ENCODE results near the gene WNT7B. TPM values are rescaled to one million over a fixed set of nuclear protein-coding genes. Genes with fewer than 3 reads are reported as not detected.

WNT7B gene
- polyA plus RNA-seq, 4 donors: 0.19 to 16.6 (median 10.3) TPM

DNA sequence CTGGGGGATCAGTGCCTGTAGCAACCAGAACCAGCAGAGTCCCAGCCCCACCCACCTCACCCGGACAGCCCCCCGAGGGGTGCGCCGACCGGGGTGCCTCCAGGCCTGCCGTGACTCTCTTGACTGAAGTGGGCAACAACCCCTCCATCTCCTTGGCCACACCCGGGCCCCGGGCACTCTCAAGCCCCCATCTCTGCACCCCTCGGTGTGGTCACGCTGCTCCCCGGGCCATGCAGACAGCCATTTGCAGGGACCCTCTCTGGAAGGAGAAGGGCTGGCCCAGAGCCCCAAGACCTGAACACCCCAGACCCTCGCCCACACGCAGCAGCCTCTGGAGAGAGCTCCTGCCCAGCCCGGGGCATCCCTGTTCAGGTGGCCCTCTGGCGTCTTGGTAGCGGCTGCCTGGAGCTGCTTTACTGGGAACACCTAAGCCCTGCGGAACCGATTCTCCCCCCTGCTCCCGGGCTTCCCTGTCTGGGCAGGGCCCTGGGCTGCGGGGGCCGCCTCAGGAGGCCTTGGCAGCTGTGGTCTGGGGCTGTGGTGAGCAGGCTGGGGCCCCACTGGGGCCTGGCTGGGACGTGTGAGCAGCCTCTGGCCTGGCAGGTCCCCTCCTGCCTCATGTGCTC is 84.9 kb downstream of the WNT7B start:
- DNase-seq (ENCODE audit: low read depth in 4 of 4, low spot score in 3 of 4): no peak

- DNase-seq (ENCODE audit: low read depth in 4 of 4, low spot score in 3 of 4): no peak
Observed at GRCh38 chr22:45891471-45891995, 85.4 kb downstream of the WNT7B start.

- DNase-seq (ENCODE audit: low read depth in 4 of 4, low spot score in 3 of 4): no peak
Observed at GRCh38 chr22:45891021-45891421, 85.9 kb downstream of the WNT7B start.

- no peak for DNase-seq (ENCODE audit: low read depth in 4 of 4, low spot score in 3 of 4)
Observed at GRCh38 chr22:45890351-45890635, 86.7 kb downstream of the WNT7B start.

- no peak for DNase-seq (ENCODE audit: low read depth in 4 of 4, low spot score in 3 of 4)
Observed at GRCh38 chr22:45889539-45890350, 87.2 kb downstream of the WNT7B start.

GRCh38 chr22:45889093-45889538 is 87.8 kb downstream of the WNT7B start:
- no peak for DNase-seq (ENCODE audit: low read depth in 4 of 4, low spot score in 3 of 4)

- DNase-seq (ENCODE audit: low read depth in 4 of 4, low spot score in 3 of 4): no peak
Observed at GRCh38 chr22:45888221-45889092, 88.5 kb downstream of the WNT7B start.

DNA sequence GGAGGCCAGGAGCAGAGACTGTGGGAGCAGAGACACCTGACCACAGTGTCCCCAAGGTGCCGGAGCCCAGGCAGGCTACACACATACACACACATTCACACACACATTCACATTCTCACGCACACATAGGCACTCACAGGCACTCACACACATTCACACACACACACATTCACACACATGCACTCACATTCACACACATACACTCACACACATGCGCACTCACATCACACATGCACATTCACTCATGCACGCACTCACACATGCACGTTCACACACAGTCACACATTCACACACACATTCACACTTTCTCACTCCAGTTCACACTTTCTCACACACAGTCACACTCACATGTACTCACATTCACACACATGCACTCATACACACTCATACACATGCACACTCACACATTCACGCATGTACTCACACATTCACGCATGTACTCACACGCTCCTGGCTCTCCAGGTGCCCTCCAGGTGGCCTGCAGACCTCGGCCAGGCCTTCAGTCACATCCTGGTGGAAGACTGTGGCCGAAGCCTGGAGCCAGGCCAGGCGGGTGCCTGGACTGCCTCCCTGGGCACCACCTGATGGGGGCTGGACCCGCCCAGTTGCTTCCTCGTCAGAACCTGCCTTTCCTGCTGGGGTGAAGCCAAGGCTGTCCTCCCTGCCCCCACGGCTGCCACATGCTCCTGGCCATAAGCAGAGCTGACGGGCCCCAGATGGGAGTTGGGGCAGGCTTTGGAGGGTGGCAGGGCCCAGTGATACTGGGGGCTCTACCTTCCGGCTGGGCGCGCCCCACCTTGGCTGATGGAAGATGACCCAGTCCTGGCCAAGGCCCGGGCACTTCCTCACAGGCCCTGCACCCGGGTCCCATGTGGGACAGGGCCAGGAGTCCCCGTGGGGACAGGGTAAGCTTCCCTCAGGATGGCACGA is 89.5 kb downstream of the WNT7B start:
- no peak for DNase-seq (ENCODE audit: low read depth in 4 of 4, low spot score in 3 of 4)

GRCh38 chr22:45886540-45886939 is 90.4 kb downstream of the WNT7B start:
- no peak for DNase-seq (ENCODE audit: low read depth in 4 of 4, low spot score in 3 of 4)

GRCh38 chr22:45885941-45886395 is 91.0 kb downstream of the WNT7B start:
- no peak for DNase-seq (ENCODE audit: low read depth in 4 of 4, low spot score in 3 of 4)

- no peak for DNase-seq (ENCODE audit: low read depth in 4 of 4, low spot score in 3 of 4)
Observed at GRCh38 chr22:45885171-45885840, 91.7 kb downstream of the WNT7B start.

DNA sequence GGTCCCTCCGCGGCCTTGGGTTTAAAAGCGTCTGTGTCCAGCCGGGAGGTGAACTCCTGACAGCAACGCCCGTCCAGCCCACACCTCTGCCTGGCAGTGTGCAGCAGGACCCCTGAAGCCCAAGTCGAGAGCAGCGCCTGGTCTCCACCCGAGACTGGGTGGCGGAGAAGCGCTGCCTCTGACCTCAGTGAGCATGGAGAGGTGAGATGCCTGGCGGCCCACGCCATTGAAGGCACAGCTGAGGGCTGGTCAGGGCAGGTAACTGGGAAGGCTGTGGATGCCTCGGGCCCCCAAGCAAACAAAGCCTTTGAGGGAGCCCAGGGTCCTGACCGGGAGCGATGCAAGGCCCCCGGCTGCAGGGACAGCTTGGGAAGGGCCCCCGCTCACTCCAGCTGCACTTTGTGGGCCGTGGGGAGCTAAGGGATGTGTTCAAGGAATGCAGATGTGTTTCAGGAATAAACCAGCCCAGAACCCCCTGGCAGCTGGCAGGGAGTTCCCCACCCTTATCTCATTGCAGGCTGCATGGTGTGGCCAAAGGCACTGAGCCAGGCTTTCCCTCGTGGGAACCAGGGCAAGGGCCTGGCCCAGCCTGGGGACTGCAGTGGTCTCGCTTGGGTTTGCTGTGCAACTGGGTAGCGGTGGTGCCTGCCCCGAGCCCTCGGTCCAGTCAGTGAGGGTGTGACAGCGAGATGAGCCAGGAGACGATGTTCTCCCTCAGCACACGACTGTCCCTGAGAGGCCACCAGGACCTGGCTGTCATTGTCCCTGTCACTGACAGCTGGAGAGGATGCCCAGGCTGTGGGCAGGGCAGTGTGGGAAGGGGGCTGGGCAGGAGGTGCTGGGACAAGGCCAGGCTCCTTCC is 92.5 kb downstream of the WNT7B start:
- DNase-seq (ENCODE audit: low read depth in 4 of 4, low spot score in 3 of 4): no peak

DNA sequence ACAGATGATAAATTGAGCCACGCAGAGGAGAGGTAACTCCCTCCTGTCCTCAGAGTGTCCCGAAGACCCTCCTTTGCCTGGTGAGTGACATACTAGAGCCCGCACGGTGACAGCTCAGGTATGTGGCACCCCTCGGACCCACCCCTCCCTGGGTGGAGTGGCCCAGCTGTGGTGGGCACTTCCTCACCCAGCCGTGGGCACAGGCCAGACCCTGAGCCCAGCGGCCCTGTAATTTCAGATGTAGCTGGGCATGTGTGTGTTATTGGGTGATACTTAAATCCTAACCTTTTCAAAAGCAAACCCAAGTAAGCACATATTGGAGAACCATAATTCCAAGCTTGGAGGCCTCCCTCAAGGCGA is 93.2 kb downstream of the WNT7B start:
- no peak for DNase-seq (ENCODE audit: low read depth in 4 of 4, low spot score in 3 of 4)

GRCh38 chr22:45882881-45883810 is 93.8 kb downstream of the WNT7B start:
- DNase-seq (ENCODE audit: low read depth in 4 of 4, low spot score in 3 of 4): no peak

GRCh38 chr22:45881524-45881875 is 95.5 kb downstream of the WNT7B start:
- no peak for DNase-seq (ENCODE audit: low read depth in 4 of 4, low spot score in 3 of 4)

- DNase-seq (ENCODE audit: low read depth in 4 of 4, low spot score in 3 of 4): no peak
Observed at GRCh38 chr22:45880716-45881523, 96.0 kb downstream of the WNT7B start.
